Muscle layer of duodenum (tissue), 2 donors: ENCODE data around the gene PCDHA4.
"Not testable (repeated sequence)": the region's sequence is repeated elsewhere in the genome, so short reads cannot be mapped to it uniquely, and the experiment has no call there.

Experiments used
- H3K27ac ChIP-seq: one replicate; pipeline ENCODE4 v1.7.0; 2013; ENCODE audit warnings: mild to moderate bottlenecking, low read length
- H3K27me3 ChIP-seq: one replicate; pipeline ENCODE4 v1.7.0; 2013; ENCODE audit warnings: low read depth, mild to moderate bottlenecking, control low read depth, low read length
- H3K36me3 ChIP-seq, 2 donors: one replicate each; pipeline ENCODE4 v1.7.0; 2013; ENCODE audit warnings: low read length in 2 of 2, control low read depth in 1 of 2, mild to moderate bottlenecking in 1 of 2; ENCODE audit not compliant: insufficient read depth in 2 of 2, control insufficient read depth in 1 of 2
- H3K4me1 ChIP-seq, 2 donors: one replicate each; pipeline ENCODE4 v1.7.0; 2013; ENCODE audit warnings: low read length in 2 of 2, mild to moderate bottlenecking in 2 of 2, control low read depth in 1 of 2, moderate library complexity in 1 of 2; ENCODE audit not compliant: insufficient read depth in 2 of 2, control insufficient read depth in 1 of 2
- H3K4me3 ChIP-seq, 2 donors: one replicate each; pipeline ENCODE4 v1.7.0; 2013; ENCODE audit warnings: low read length in 2 of 2, low read depth in 1 of 2, mild to moderate bottlenecking in 1 of 2
- H3K9me3 ChIP-seq, 2 donors: one replicate each; pipeline ENCODE4 v1.7.0; 2013; ENCODE audit warnings: low read length in 2 of 2, control low read depth in 1 of 2, mild to moderate bottlenecking in 1 of 2; ENCODE audit not compliant: control insufficient read depth in 1 of 2
- donor health status: healthy.

Gene PCDHA4

GRCh38 chr5:140822969-140823368 is 16.1 kb downstream of the PCDHA4 start:
- Histone ChIP-seq H3K4me3 (peak overlapping the region in 1 of 2 donors; percentile 24), H3K9me3 (peaks cover 0 to 24% of the 10 kb centered on the region in 2 donors)
- H3K27me3 ChIP-seq, H3K36me3 ChIP-seq, H3K4me1 ChIP-seq, H3K27ac ChIP-seq: not testable (repeated sequence)

- H3K4me3 ChIP-seq, result peak overlapping the region in 1 of 2 donors; percentile 24
- peaks cover 0 to 29% of the 10 kb centered on the region in 2 donors for H3K9me3 ChIP-seq
- no peak overlapping the region for H3K27ac ChIP-seq
- H3K27me3 ChIP-seq, result no peaks in the 10 kb centered on the region
- no peaks in the 10 kb centered on the region for H3K36me3 ChIP-seq
- H3K4me1 ChIP-seq, result no peaks in the 10 kb centered on the region
Measured at GRCh38 chr5:140823475-140823874, 16.6 kb downstream of the PCDHA4 start.

GRCh38 chr5:140827704-140828361 is 21.0 kb downstream of the PCDHA4 start, which contains the start of gene PCDHA6:
PCDHA6 (plus strand) TSS chr5:140827960; CDS start chr5:140828092, 132 bp downstream.
- Histone ChIP-seq H3K9me3 (peaks cover 7 to 37% of the 10 kb centered on the region in 2 donors), H3K36me3 (no peaks in the 10 kb centered on the region), H3K4me1 (no peaks in the 10 kb centered on the region), H3K27me3 (no peaks in the 10 kb centered on the region), H3K4me3 (peak within 1 kb of the TSS in 1 of 2 donors; percentile 44), H3K27ac (no peak within 1 kb of the TSS)

GRCh38 chr5:140828362-140828737 is 21.5 kb downstream of the PCDHA4 start:
- Histone ChIP-seq H3K4me1 (no peaks in the 10 kb centered on the region), H3K27me3 (no peaks in the 10 kb centered on the region), H3K9me3 (peaks cover 7 to 33% of the 10 kb centered on the region in 2 donors), H3K4me3 (peak overlapping the region in 1 of 2 donors; percentile 44), H3K27ac (no peak overlapping the region), H3K36me3 (no peaks in the 10 kb centered on the region)

- not testable (repeated sequence) for H3K4me1 ChIP-seq, H3K27me3 ChIP-seq
- peak overlapping the region in 1 of 2 donors; percentile 32 for H3K4me3 ChIP-seq
Measured at GRCh38 chr5:140829511-140830501, 22.9 kb downstream of the PCDHA4 start.

GRCh38 chr5:140833993-140834392 is 27.1 kb downstream of the PCDHA4 start, which contains the start of gene PCDHA7:
PCDHA7 (plus strand) TSS chr5:140834269; CDS start chr5:140834384, 115 bp downstream.
- Histone ChIP-seq H3K36me3 (no peaks in the 10 kb centered on the region), H3K4me1 (no peaks in the 10 kb centered on the region), H3K9me3 (peaks cover 7 to 35% of the 10 kb centered on the region in 2 donors), H3K4me3 (peak within 1 kb of the TSS in 1 of 2 donors; percentile 30), H3K27me3 (no peaks in the 10 kb centered on the region), H3K27ac (no peak within 1 kb of the TSS)

More at GRCh38 chr5:140829511-140830501, 22.9 kb downstream of the PCDHA4 start:
- not testable (repeated sequence) for H3K36me3 ChIP-seq, H3K27ac ChIP-seq
- peaks cover 7 to 31% of the 10 kb centered on the region in 2 donors for H3K9me3 ChIP-seq

- H3K27ac ChIP-seq, H3K27me3 ChIP-seq, H3K36me3 ChIP-seq, H3K4me1 ChIP-seq: not testable (repeated sequence)
- H3K9me3 ChIP-seq, result peaks cover 7 to 34% of the 10 kb centered on the region in 2 donors
- H3K4me3 ChIP-seq, result peak overlapping the region in 1 of 2 donors; percentile 30
Measured at GRCh38 chr5:140834439-140835008, 27.7 kb downstream of the PCDHA4 start.

- Histone ChIP-seq H3K36me3 (no peaks in the 10 kb centered on the region), H3K27me3 (peaks cover 3% of the 10 kb centered on the region), H3K4me1 (no peaks in the 10 kb centered on the region), H3K9me3 (peaks cover 11 to 26% of the 10 kb centered on the region in 2 donors), H3K27ac (no peak overlapping the region), H3K4me3 (peak overlapping the region in 1 of 2 donors; percentile 20)
Measured at GRCh38 chr5:140835622-140836510, 29.0 kb downstream of the PCDHA4 start.

- H3K4me3 ChIP-seq, result peak within 1 kb of the TSS in 1 of 2 donors; percentile 42
- H3K27ac ChIP-seq, result no peak within 1 kb of the TSS
- H3K4me1 ChIP-seq, result peaks cover 0 to 4% of the 10 kb centered on the region in 2 donors
- H3K9me3 ChIP-seq, result peaks cover 4 to 7% of the 10 kb centered on the region in 2 donors
- H3K36me3 ChIP-seq, result no peaks in the 10 kb centered on the region
- peaks cover 3% of the 10 kb centered on the region for H3K27me3 ChIP-seq
Measured at GRCh38 chr5:140840978-140841962, 34.4 kb downstream of the PCDHA4 start, which contains the start of gene PCDHA8. PCDHA8 (plus strand) TSS chr5:140841187; CDS start chr5:140841322, 135 bp downstream.
